SU-DHL-6 (cell line): Measurements from ENCODE around the gene SDC4.

Experiments used
- H2AFZ ChIP-seq: fragments of 200-600 bp; sonication (generic); 2 replicates; pipeline ENCODE4 v1.6.1; 2014; ENCODE audit warnings: low read depth, mild to moderate bottlenecking, moderate library complexity, mixed read lengths, antibody characterized with exemption, low read length; ENCODE audit not compliant: severe bottlenecking
- H3F3A ChIP-seq: fragments of 200-600 bp; shearing (Covaris generic); 2 replicates; pipeline ENCODE4 v1.6.0; 2016; ENCODE audit warnings: antibody characterized with exemption, mild to moderate bottlenecking; ENCODE audit not compliant: insufficient read depth
- H3K27ac ChIP-seq: fragments of 200-600 bp; sonication (generic); 2 replicates; pipeline ENCODE4 v1.5.1; 2016; ENCODE audit warnings: low read depth, mild to moderate bottlenecking, low read length, moderate library complexity, mixed read lengths
- H3K27me3 ChIP-seq: fragments of 200-600 bp; sonication (generic), shearing (Covaris generic); 2 replicates; pipeline ENCODE4 v1.6.0; 2014; ENCODE audit warnings: mild to moderate bottlenecking, low read length
- H3K36me3 ChIP-seq: fragments of 200-600 bp; sonication (generic); 2 replicates; pipeline ENCODE4 v1.6.1; 2014; ENCODE audit warnings: mild to moderate bottlenecking, low read length, mixed read lengths
- H3K4me2 ChIP-seq: fragments of 300-600, 200-600 bp; shearing (Covaris generic), sonication (generic); 2 replicates; pipeline ENCODE4 v1.6.0; 2014; ENCODE audit warnings: low read length, low read depth, mild to moderate bottlenecking; ENCODE audit not compliant: poor library complexity, severe bottlenecking
- H3K4me3 ChIP-seq: fragments of 200-600 bp; sonication (generic); 2 replicates; pipeline ENCODE4 v1.5.1; 2014; ENCODE audit warnings: antibody characterized with exemption, low read length, mild to moderate bottlenecking, mixed read lengths; ENCODE audit not compliant: insufficient read depth, poor library complexity, severe bottlenecking
- H3K79me2 ChIP-seq: fragments of 200-600 bp; sonication (generic); 2 replicates; pipeline ENCODE4 v1.6.1; 2014; ENCODE audit warnings: mild to moderate bottlenecking, low read length, moderate library complexity; ENCODE audit not compliant: insufficient read depth
- H3K9ac ChIP-seq: fragments of 200-600 bp; sonication (generic); 2 replicates; pipeline ENCODE4 v1.7.0; 2014; ENCODE audit warnings: mild to moderate bottlenecking, low read length
- H3K9me2 ChIP-seq: fragments of 200-600 bp; sonication (generic); replicated peaks from 2 replicates; pipeline ENCODE4 v1.6.1; 2014; ENCODE audit warnings: low read length; ENCODE audit not compliant: insufficient read depth
- H3K9me3 ChIP-seq: fragments of 200-600 bp; sonication (generic); 2 replicates; pipeline ENCODE4 v1.6.1; 2014; ENCODE audit warnings: low read length, mixed read lengths; ENCODE audit not compliant: insufficient read depth
- H4K20me1 ChIP-seq: fragments of 200-600 bp; sonication (generic); 2 replicates; pipeline ENCODE4 v1.6.1; 2014; ENCODE audit warnings: low read depth, mild to moderate bottlenecking, antibody characterized with exemption, low read length, moderate library complexity, mixed read lengths
- CTCF ChIP-seq: fragments of 200-600 bp; sonication (generic); IDR thresholded peaks from one replicate; pipeline ENCODE4 v1.5.1; 2017; ENCODE audit warnings: antibody characterized with exemption, mild to moderate bottlenecking, low read length, moderate library complexity; ENCODE audit not compliant: insufficient read depth, poor library complexity, severe bottlenecking
- EZH2phosphoT487 ChIP-seq: fragments of 200-600 bp; sonication (generic), shearing (Covaris generic); conservative IDR thresholded peaks from 2 replicates; pipeline ENCODE4 v1.6.1; 2018; ENCODE audit warnings: mild to moderate bottlenecking, antibody characterized with exemption, low read length, moderate library complexity, mixed read lengths

Gene SDC4

DNA sequence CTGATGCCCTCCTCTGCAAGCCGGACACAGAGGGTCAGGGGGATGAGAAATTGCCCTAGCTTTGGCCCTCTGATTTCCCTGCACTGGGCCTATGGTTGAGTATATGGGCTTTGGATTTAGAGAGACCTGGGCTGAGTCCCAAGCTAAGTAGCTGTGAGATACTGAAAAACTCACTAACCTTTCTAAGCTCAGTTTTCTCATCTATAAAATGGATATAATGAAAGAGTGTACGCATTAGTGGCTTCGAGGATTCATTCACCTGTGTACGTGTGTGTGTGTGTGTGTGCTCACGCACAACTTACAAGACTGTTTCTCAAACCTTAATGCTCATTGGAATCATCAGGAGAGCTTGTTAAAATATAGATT lies 54.2 kb downstream of the SDC4 start:
- H2AFZ ChIP-seq = no peak overlapping the region
- H3K36me3 ChIP-seq = no peaks in the 10 kb centered on the region
- H3F3A ChIP-seq = no peaks in the 10 kb centered on the region
- H3K27ac ChIP-seq = no peak overlapping the region
- H3K27me3 ChIP-seq = no peaks in the 10 kb centered on the region
- H3K9me2 ChIP-seq = no peaks in the 10 kb centered on the region
- no peaks in the 10 kb centered on the region for H3K9me3 ChIP-seq
- H3K4me2 ChIP-seq = no peak overlapping the region
- no peaks in the 10 kb centered on the region for H3K79me2 ChIP-seq
- no peak overlapping the region for H3K9ac ChIP-seq
- H3K4me3 ChIP-seq = no peak overlapping the region
- no peaks in the 10 kb centered on the region for H4K20me1 ChIP-seq
- no peak for TF ChIP-seq EZH2phosphoT487

DNA sequence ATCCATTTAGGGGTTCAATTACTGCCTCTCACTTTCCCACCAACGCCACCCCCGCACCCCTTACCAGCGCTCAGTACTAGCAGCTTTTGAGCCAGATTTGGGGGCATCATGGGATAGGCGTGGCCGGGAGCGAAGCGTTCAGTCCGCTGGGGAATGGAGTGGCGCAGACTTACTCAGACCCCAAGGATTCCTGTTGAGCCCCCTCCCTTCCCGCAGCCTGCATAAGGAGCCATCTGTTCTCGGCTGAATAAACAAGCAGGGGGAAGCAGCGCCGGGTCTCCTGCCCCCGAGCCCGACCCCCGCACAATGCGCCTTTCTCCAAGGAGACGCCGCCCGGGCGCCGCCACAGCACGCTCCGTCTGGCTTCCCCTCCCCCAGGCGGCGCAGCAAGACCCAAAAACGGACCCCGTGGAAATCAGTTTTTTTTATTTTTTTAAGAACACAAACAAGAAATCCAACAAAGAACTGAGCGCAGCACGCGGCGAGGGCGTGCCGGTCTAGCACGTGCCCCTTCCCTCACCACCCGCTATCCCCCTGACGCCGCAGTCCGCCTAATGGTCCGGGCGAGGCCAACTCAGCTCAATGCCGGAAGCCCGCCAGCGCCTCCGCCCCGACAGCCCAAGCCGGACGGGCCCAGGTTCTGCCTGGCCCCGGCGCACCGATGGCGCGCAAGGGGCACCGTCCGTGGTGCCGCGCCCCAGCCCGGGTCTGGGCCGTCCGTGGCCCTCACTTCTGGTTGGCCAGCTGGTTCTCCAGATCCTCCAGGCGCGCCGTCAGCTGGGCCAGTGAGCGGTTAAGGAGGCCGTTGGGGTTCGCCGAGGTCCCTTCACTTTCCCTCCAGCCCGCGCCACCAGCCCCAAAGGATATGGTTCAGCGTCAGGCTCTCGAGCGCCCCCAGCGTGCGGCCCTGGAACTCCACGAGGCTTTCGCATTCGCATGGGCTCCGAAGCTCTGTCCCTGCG lies 54.9 kb downstream of the SDC4 start:
- peak overlapping the region; percentile 27; the same call in 1 of the 2 replicates for H3K9ac ChIP-seq
- no peaks in the 10 kb centered on the region for H3K27me3 ChIP-seq
- H3K9me2 ChIP-seq = no peaks in the 10 kb centered on the region
- H3F3A ChIP-seq = no peaks in the 10 kb centered on the region
- H3K36me3 ChIP-seq = no peaks in the 10 kb centered on the region
- peak overlapping the region; percentile 36 for H2AFZ ChIP-seq
- no peaks in the 10 kb centered on the region for H3K9me3 ChIP-seq
- TF ChIP-seq EZH2phosphoT487 (no peak), CTCF (peak; percentile 42)
- H3K4me3 ChIP-seq = peak overlapping the region; percentile 26
- no peaks in the 10 kb centered on the region for H3K79me2 ChIP-seq
- no peak overlapping the region for H3K27ac ChIP-seq
- peak overlapping the region; percentile 31 for H3K4me2 ChIP-seq
- H4K20me1 ChIP-seq = no peaks in the 10 kb centered on the region

GRCh38 chr20:45292343-45292742 lies 55.9 kb downstream of the SDC4 start:
- Histone ChIP-seq H3K4me3 (no peak overlapping the region), H3K36me3 (no peaks in the 10 kb centered on the region), H4K20me1 (no peaks in the 10 kb centered on the region), H3F3A (no peaks in the 10 kb centered on the region), H3K27ac (no peak overlapping the region), H3K79me2 (no peaks in the 10 kb centered on the region), H3K9me2 (no peaks in the 10 kb centered on the region), H3K27me3 (no peaks in the 10 kb centered on the region), H3K4me2 (no peak overlapping the region), H2AFZ (no peak overlapping the region), H3K9ac (no peak overlapping the region), H3K9me3 (no peaks in the 10 kb centered on the region)
- TF ChIP-seq CTCF (no peak), EZH2phosphoT487 (no peak)

DNA sequence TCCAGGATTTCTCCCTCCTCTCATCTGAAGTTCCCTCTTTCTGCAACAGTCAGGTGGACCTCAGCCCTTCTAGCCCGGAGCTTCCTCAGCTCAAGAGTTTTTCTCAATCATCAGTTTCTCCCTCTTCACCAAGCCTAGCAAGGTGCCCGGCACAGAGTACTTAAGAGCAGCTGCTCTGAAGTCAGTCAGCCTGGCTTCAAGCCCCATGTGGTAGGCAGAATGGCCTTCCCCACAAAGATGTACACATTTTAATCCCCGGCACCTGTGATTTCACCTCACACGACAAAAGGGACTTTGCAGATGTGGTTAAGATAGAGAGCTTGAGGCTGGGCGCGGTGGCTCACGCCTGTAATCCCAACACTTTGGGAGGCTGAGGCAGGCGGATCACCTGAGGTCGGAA lies 56.7 kb downstream of the SDC4 start:
- H3K27me3 ChIP-seq = no peaks in the 10 kb centered on the region
- no peak overlapping the region for H3K4me3 ChIP-seq
- H3F3A ChIP-seq = no peaks in the 10 kb centered on the region
- TF ChIP-seq CTCF (no peak), EZH2phosphoT487 (no peak)
- no peak overlapping the region for H3K4me2 ChIP-seq
- H3K9ac ChIP-seq = no peak overlapping the region
- H3K9me2 ChIP-seq = no peaks in the 10 kb centered on the region
- H4K20me1 ChIP-seq = no peaks in the 10 kb centered on the region
- H3K36me3 ChIP-seq = no peaks in the 10 kb centered on the region
- no peak overlapping the region for H3K27ac ChIP-seq
- H3K9me3 ChIP-seq = no peaks in the 10 kb centered on the region
- H2AFZ ChIP-seq = no peak overlapping the region
- H3K79me2 ChIP-seq = no peaks in the 10 kb centered on the region
